DOHH2 (cell line): Measurements from ENCODE around the gene SH2D7.

Source experiments
- H3F3A ChIP-seq: fragments of 200-600 bp; sonication (generic), shearing (Covaris generic); 2 replicates; pipeline ENCODE4 v1.6.0; 2016; ENCODE audit warnings: antibody characterized with exemption, mild to moderate bottlenecking; ENCODE audit not compliant: control insufficient read depth, insufficient read depth
- H3K27ac ChIP-seq: fragments of 200-600 bp; sonication (generic); 2 replicates; pipeline ENCODE4 v1.5.1; 2014; ENCODE audit warnings: low read depth, mild to moderate bottlenecking, low read length, moderate library complexity
- H3K27me3 ChIP-seq: fragments of 200-600 bp; sonication (generic); 2 replicates; pipeline ENCODE4 v1.6.1; 2014; ENCODE audit warnings: mild to moderate bottlenecking, low read length, mixed read lengths; ENCODE audit not compliant: control insufficient read depth
- H3K36me3 ChIP-seq: fragments of 200-600 bp; sonication (generic); 2 replicates; pipeline ENCODE4 v1.6.1; 2014; ENCODE audit warnings: mild to moderate bottlenecking, low read length, moderate library complexity, mixed read lengths; ENCODE audit not compliant: control insufficient read depth
- H3K4me1 ChIP-seq: fragments of 200-600 bp; sonication (generic); 2 replicates; pipeline ENCODE4 v1.6.1; 2014; ENCODE audit warnings: mild to moderate bottlenecking, low read length, mixed read lengths; ENCODE audit not compliant: control insufficient read depth
- H3K4me2 ChIP-seq: fragments of 200-600 bp; sonication (generic); 2 replicates; pipeline ENCODE4 v1.6.0; 2014; ENCODE audit warnings: mild to moderate bottlenecking, low read length, moderate library complexity
- H3K4me3 ChIP-seq: fragments of 200-600 bp; sonication (generic); 2 replicates; pipeline ENCODE4 v1.5.1; 2014; ENCODE audit warnings: mild to moderate bottlenecking, low read length, mixed read lengths
- H3K79me2 ChIP-seq: fragments of 200-600 bp; sonication (generic); 2 replicates; pipeline ENCODE4 v1.6.1; 2014; ENCODE audit warnings: mild to moderate bottlenecking, low read length, mixed read lengths; ENCODE audit not compliant: control insufficient read depth
- H3K9me2 ChIP-seq: fragments of 200-600 bp; sonication (generic); replicated peaks from 2 replicates; pipeline ENCODE4 v1.6.1; 2014; ENCODE audit warnings: mild to moderate bottlenecking, low read length, mixed read lengths; ENCODE audit not compliant: control insufficient read depth
- H3K9me3 ChIP-seq: fragments of 200-600 bp; sonication (generic); 2 replicates; pipeline ENCODE4 v1.6.1; 2014; ENCODE audit warnings: antibody characterized with exemption, low read length, mixed read lengths; ENCODE audit not compliant: control insufficient read depth, insufficient read depth
- H4K20me1 ChIP-seq: fragments of 200-600 bp; sonication (generic); 2 replicates; pipeline ENCODE4 v1.6.0; 2014; ENCODE audit warnings: low read depth, mild to moderate bottlenecking, antibody characterized with exemption, low read length, moderate library complexity; ENCODE audit not compliant: control insufficient read depth, insufficient read depth
- CTCF ChIP-seq: fragments of 200-600 bp; sonication (generic); IDR thresholded peaks from one replicate; pipeline ENCODE4 v1.5.1; 2014; ENCODE audit warnings: antibody characterized with exemption, mild to moderate bottlenecking, low read depth, low read length; ENCODE audit not compliant: poor library complexity, severe bottlenecking
- EZH2phosphoT487 ChIP-seq: fragments of 200-600 bp; sonication (generic); IDR thresholded peaks from 2 replicates; pipeline ENCODE4 v1.6.1; 2017; ENCODE audit warnings: borderline replicate concordance, mild to moderate bottlenecking, antibody characterized with exemption, low read length, moderate library complexity, mixed read lengths

The SH2D7 gene

GRCh38 chr15:78139578-78139977 is 47.2 kb downstream of the SH2D7 start:
- H3K9me2 ChIP-seq = no peaks in the 10 kb centered on the region
- no peaks in the 10 kb centered on the region for H3K9me3 ChIP-seq
- no peaks in the 10 kb centered on the region for H3K36me3 ChIP-seq
- no peak overlapping the region for H3K4me3 ChIP-seq
- H3K27ac ChIP-seq = no peak overlapping the region
- H4K20me1 ChIP-seq = no peaks in the 10 kb centered on the region
- no peaks in the 10 kb centered on the region for H3K4me1 ChIP-seq
- TF ChIP-seq EZH2phosphoT487 (no peak), CTCF (no peak)
- no peak overlapping the region for H3K4me2 ChIP-seq
- H3F3A ChIP-seq = no peaks in the 10 kb centered on the region
- no peaks in the 10 kb centered on the region for H3K79me2 ChIP-seq
- H3K27me3 ChIP-seq = 0 out of 2 replicates have a peak, but pooled peaks cover 5% of the 10 kb centered on the region

GRCh38 chr15:78140292-78140691 is 47.9 kb downstream of the SH2D7 start:
- 0 out of 2 replicates have a peak, but pooled peaks cover 5% of the 10 kb centered on the region for H3K27me3 ChIP-seq
- no peaks in the 10 kb centered on the region for H3F3A ChIP-seq
- H3K4me3 ChIP-seq = no peak overlapping the region
- H3K36me3 ChIP-seq = no peaks in the 10 kb centered on the region
- H4K20me1 ChIP-seq = no peaks in the 10 kb centered on the region
- TF ChIP-seq CTCF = no peak
- no peak for TF ChIP-seq EZH2phosphoT487
- H3K9me2 ChIP-seq = no peaks in the 10 kb centered on the region
- H3K4me1 ChIP-seq = no peaks in the 10 kb centered on the region
- H3K79me2 ChIP-seq = no peaks in the 10 kb centered on the region
- H3K9me3 ChIP-seq = no peaks in the 10 kb centered on the region
- H3K27ac ChIP-seq = no peak overlapping the region
- H3K4me2 ChIP-seq = no peak overlapping the region

GRCh38 chr15:78142332-78142731 is 50.0 kb downstream of the SH2D7 start:
- H4K20me1 ChIP-seq = no peaks in the 10 kb centered on the region
- 0 out of 2 replicates have a peak, but pooled peaks cover 5% of the 10 kb centered on the region for H3K27me3 ChIP-seq
- H3K9me3 ChIP-seq = no peaks in the 10 kb centered on the region
- no peaks in the 10 kb centered on the region for H3F3A ChIP-seq
- no peak overlapping the region for H3K4me2 ChIP-seq
- H3K36me3 ChIP-seq = no peaks in the 10 kb centered on the region
- no peak overlapping the region for H3K27ac ChIP-seq
- no peaks in the 10 kb centered on the region for H3K4me1 ChIP-seq
- TF ChIP-seq CTCF = no peak
- no peak for TF ChIP-seq EZH2phosphoT487
- no peaks in the 10 kb centered on the region for H3K79me2 ChIP-seq
- no peak overlapping the region for H3K4me3 ChIP-seq
- H3K9me2 ChIP-seq = no peaks in the 10 kb centered on the region
